Right lung (tissue), 5 donors: ENCODE measurements around the gene DHCR7. TPM values are rescaled to one million over a fixed set of nuclear protein-coding genes. Genes with fewer than 3 reads are reported as not detected.
"Not testable (repeated sequence)": the region's sequence is repeated elsewhere in the genome, so short reads cannot be mapped to it uniquely, and the experiment has no call there.

ENCODE experiments used
- DNase-seq, 2 donors: peaks; one replicate each; pipeline ENCODE4 v3.0.0-alpha.2; 2013
- polyA plus RNA-seq, 5 donors: library from polyadenylated mRNA; unstranded; fragments of 120-200 nt; gene quantifications; one replicate each; pipeline versions ENCODE4 v1.2.1 to v1.2.3, GENCODE V29; 2013; ENCODE audit warnings: inconsistent platforms in 1 of 5, low replicate concordance in 1 of 5; ENCODE audit not compliant: insufficient read length in 5 of 5, insufficient read depth in 1 of 5

Gene DHCR7
- polyA plus RNA-seq, 5 donors = 17.5 to 38.5 (median 25.9) TPM

GRCh38 chr11:71441251-71441650, 6.9 kb downstream of the DHCR7 start:
- DNase-seq = no peak

GRCh38 chr11:71440021-71440755, 8.0 kb downstream of the DHCR7 start:
- no peak for DNase-seq

- DNase-seq = no peak
These were observed 9.5 kb downstream of the DHCR7 start for GRCh38 chr11:71438650-71439049.

GRCh38 chr11:71437879-71438278, 10.3 kb downstream of the DHCR7 start:
- DNase-seq = no peak

- DNase-seq = no peak
These were observed 10.8 kb downstream of the DHCR7 start for GRCh38 chr11:71437399-71437798.

GRCh38 chr11:71436861-71437260, 11.3 kb downstream of the DHCR7 start:
- DNase-seq = no peak

GRCh38 chr11:71435278-71435951, 12.8 kb downstream of the DHCR7 start:
- DNase-seq = no peak

- no peak for DNase-seq
These were observed 13.5 kb downstream of the DHCR7 start for GRCh38 chr11:71434576-71435130.

GRCh38 chr11:71433648-71434450, 14.3 kb downstream of the DHCR7 start:
- DNase-seq = no peak

GRCh38 chr11:71432761-71433647, 15.2 kb downstream of the DHCR7 start:
- DNase-seq = no peak

- DNase-seq = no peak
These were observed 16.9 kb downstream of the DHCR7 start for GRCh38 chr11:71431271-71431670.

- DNase-seq = no peak
These were observed 18.0 kb downstream of the DHCR7 start for GRCh38 chr11:71430166-71430565.

GRCh38 chr11:71429701-71430100, 18.5 kb downstream of the DHCR7 start:
- DNase-seq = no peak

GRCh38 chr11:71428861-71429435, 19.2 kb downstream of the DHCR7 start:
- peak in 1 of 2 donors; percentile 80 for DNase-seq

- DNase-seq = no peak
These were observed 21.8 kb downstream of the DHCR7 start for GRCh38 chr11:71426413-71426812.

GRCh38 chr11:71425860-71426259, 22.3 kb downstream of the DHCR7 start:
- no peak for DNase-seq

GRCh38 chr11:71425409-71425808, 22.8 kb downstream of the DHCR7 start:
- DNase-seq = no peak

- no peak for DNase-seq
These were observed 24.9 kb downstream of the DHCR7 start for GRCh38 chr11:71423181-71423790.

GRCh38 chr11:71422318-71422717, 25.9 kb downstream of the DHCR7 start:
- DNase-seq = not testable (repeated sequence)

GRCh38 chr11:71421392-71421950, 26.7 kb downstream of the DHCR7 start:
- DNase-seq = no peak
